Hepatocyte (in vitro differentiated cells): ENCODE results near the gene DHX16. TPM values are rescaled to one million over a fixed set of nuclear protein-coding genes. Genes with fewer than 3 reads are reported as not detected.

Source experiments
- DNase-seq: peaks from one replicate; pipeline ENCODE4 v3.0.0-alpha.2; 2016; ENCODE audit warnings: low spot score
- H2AFZ ChIP-seq: fragments of 200-600 bp; sonication (generic); 2 replicates; pipeline ENCODE4 v1.6.0; 2016; ENCODE audit warnings: antibody characterized with exemption, mild to moderate bottlenecking
- H3K27ac ChIP-seq: fragments of 200-600 bp; sonication (generic); 2 replicates; pipeline ENCODE4 v1.5.1; 2016; ENCODE audit warnings: mild to moderate bottlenecking
- H3K27me3 ChIP-seq: fragments of 200-600 bp; sonication (generic); 2 replicates; pipeline ENCODE4 v1.6.1; 2016
- H3K36me3 ChIP-seq: fragments of 200-600 bp; sonication (generic); replicated peaks from 2 replicates; pipeline ENCODE4 v1.5.1; 2016; ENCODE audit warnings: low read depth; ENCODE audit not compliant: insufficient read depth
- H3K4me1 ChIP-seq: fragments of 200-600 bp; sonication (generic); 2 replicates; pipeline ENCODE4 v1.5.1; 2016; ENCODE audit warnings: mild to moderate bottlenecking, moderate library complexity; ENCODE audit not compliant: insufficient read depth
- H3K4me2 ChIP-seq: fragments of 200-600 bp; sonication (generic); 2 replicates; pipeline ENCODE4 v1.6.0; 2016
- H3K4me3 ChIP-seq: fragments of 200-600 bp; sonication (generic); 2 replicates; pipeline ENCODE4 v1.5.1; 2016; ENCODE audit warnings: mild to moderate bottlenecking
- H3K79me2 ChIP-seq: fragments of 200-600 bp; sonication (generic); 2 replicates; pipeline ENCODE4 v1.6.0; 2017; ENCODE audit warnings: mild to moderate bottlenecking
- H3K9me2 ChIP-seq: fragments of 200-600 bp; sonication (generic); replicated peaks from 2 replicates; pipeline ENCODE4 v1.6.0; 2017; ENCODE audit warnings: mild to moderate bottlenecking; ENCODE audit not compliant: insufficient read depth
- H3K9me3 ChIP-seq: fragments of 200-600 bp; sonication (generic); 2 replicates; pipeline ENCODE4 v1.5.1; 2016; ENCODE audit warnings: low read depth, mild to moderate bottlenecking
- H4K20me1 ChIP-seq: fragments of 200-600 bp; sonication (generic); 2 replicates; pipeline ENCODE4 v1.6.0; 2016; ENCODE audit warnings: mild to moderate bottlenecking; ENCODE audit not compliant: insufficient read depth, poor library complexity, severe bottlenecking
- CTCF ChIP-seq: fragments of 200-600 bp; sonication (generic); IDR thresholded peaks from 2 replicates; pipeline ENCODE4 v1.5.1; 2016; ENCODE audit warnings: antibody characterized with exemption, mild to moderate bottlenecking; ENCODE audit not compliant: poor library complexity
- EZH2 ChIP-seq: fragments of 200-600 bp; sonication (generic); IDR thresholded peaks from 2 replicates; pipeline ENCODE4 v1.6.1; 2016; ENCODE audit warnings: antibody characterized with exemption, mild to moderate bottlenecking, borderline replicate concordance
- EZH2phosphoT487 ChIP-seq: fragments of 200-600 bp; sonication (generic); IDR thresholded peaks from one replicate; pipeline ENCODE4 v1.6.1; 2018; ENCODE audit warnings: antibody characterized with exemption, mild to moderate bottlenecking, low read depth, moderate library complexity; ENCODE audit not compliant: unreplicated experiment, severe bottlenecking
- WGBS: methylation state at CpG from one replicate; pipeline ENCODE4 v1.1.6; 2016; ENCODE audit warnings: low lambda C conversion rate; ENCODE audit errors: missing lambda C conversion rate; 5-methylcytosine and 5-hydroxymethylcytosine counted together
- polyA plus RNA-seq: library from polyadenylated mRNA; unstranded; fragments of >200 nt; fragmentation: Nextera tagmentation; extraction: Ambion mirVana; gene quantifications from 2 replicates; pipeline ENCODE4 v1.2.1, GENCODE V29; 2016
- total RNA-seq: library from RNA; depleted of rRNA; stranded (reverse); fragments of >200 nt; gene quantifications from 2 replicates; pipeline ENCODE4 v1.2.3, GENCODE V29; 2014

DHX16 gene
- total and polyA plus RNA-seq, 2 experiments from 2014 or later = 19.4 to 28.4 TPM

GRCh38 chr6:30657454-30657853 lies 15.4 kb downstream of the DHX16 start:
- Histone ChIP-seq H3K9me3 (no peaks in the 10 kb centered on the region), H4K20me1 (no peaks in the 10 kb centered on the region), H3K36me3 (peaks cover 5% of the 10 kb centered on the region), H3K4me3 (no peak overlapping the region), H3K27me3 (no peaks in the 10 kb centered on the region), H3K27ac (no peak overlapping the region), H2AFZ (no peak overlapping the region), H3K4me1 (no peaks in the 10 kb centered on the region), H3K9me2 (no peaks in the 10 kb centered on the region), H3K79me2 (no peaks in the 10 kb centered on the region), H3K4me2 (no peak overlapping the region)
- DNase-seq = no peak
- TF ChIP-seq CTCF (no peak), EZH2 (no peak), EZH2phosphoT487 (no peak)

GRCh38 chr6:30656513-30656912 lies 16.3 kb downstream of the DHX16 start:
- no peak for DNase-seq
- no peaks in the 10 kb centered on the region for H4K20me1 ChIP-seq
- H2AFZ ChIP-seq = no peak overlapping the region
- no peaks in the 10 kb centered on the region for H3K4me1 ChIP-seq
- no peak overlapping the region for H3K4me2 ChIP-seq
- no peaks in the 10 kb centered on the region for H3K79me2 ChIP-seq
- no peak overlapping the region for H3K4me3 ChIP-seq
- TF ChIP-seq EZH2phosphoT487 (no peak), EZH2 (no peak), CTCF (no peak)
- no peaks in the 10 kb centered on the region for H3K9me3 ChIP-seq
- 87% methylated on average over 7 of the region's 7 CpGs for WGBS
- no peaks in the 10 kb centered on the region for H3K27me3 ChIP-seq
- no peak overlapping the region for H3K27ac ChIP-seq
- H3K36me3 ChIP-seq = peaks cover 5% of the 10 kb centered on the region
- no peaks in the 10 kb centered on the region for H3K9me2 ChIP-seq

- no peaks in the 10 kb centered on the region for H3K9me2 ChIP-seq
- no peak overlapping the region for H3K4me2 ChIP-seq
- H3K27me3 ChIP-seq = no peaks in the 10 kb centered on the region
- H2AFZ ChIP-seq = no peak overlapping the region
- TF ChIP-seq EZH2phosphoT487 = no peak
- no peak for TF ChIP-seq CTCF
- TF ChIP-seq EZH2 = no peak
- H3K79me2 ChIP-seq = no peaks in the 10 kb centered on the region
- H3K9me3 ChIP-seq = no peaks in the 10 kb centered on the region
- H4K20me1 ChIP-seq = no peaks in the 10 kb centered on the region
- H3K27ac ChIP-seq = no peak overlapping the region
- WGBS = 96% methylated on average over 3 of the region's 3 CpGs
- peaks cover 5% of the 10 kb centered on the region for H3K36me3 ChIP-seq
- no peak overlapping the region for H3K4me3 ChIP-seq
- no peaks in the 10 kb centered on the region for H3K4me1 ChIP-seq
- DNase-seq = no peak
Measured at GRCh38 chr6:30655743-30656094, 17.1 kb downstream of the DHX16 start.
